NCI-H1436 (cell line): ENCODE results near the gene SRSF7.

Source experiments
- DNase-seq: peaks from one replicate; lab custom pipeline; 2025; lab: John Stamatoyannopoulos, UW

SRSF7 gene

DNA sequence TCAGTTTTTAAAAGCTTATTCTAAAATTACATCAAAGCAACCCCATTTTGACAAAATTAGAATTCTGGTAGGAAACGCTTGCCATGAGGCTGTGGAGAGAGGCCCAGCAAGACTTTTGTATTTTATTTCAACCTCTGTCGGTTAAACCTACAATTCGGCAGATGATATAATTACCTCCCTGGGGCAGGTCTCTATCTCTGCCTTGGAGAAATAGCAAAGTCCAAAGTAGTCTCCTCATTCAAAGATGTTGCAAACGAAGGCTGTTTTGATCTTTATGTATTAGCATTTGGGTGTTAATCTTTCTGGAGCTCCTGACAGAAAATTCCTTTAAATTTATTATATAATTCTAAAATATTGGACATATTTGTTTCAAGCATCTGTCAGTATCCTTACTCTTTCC lies 49.6 kb downstream of the SRSF7 start:
- no peak for DNase-seq

DNA sequence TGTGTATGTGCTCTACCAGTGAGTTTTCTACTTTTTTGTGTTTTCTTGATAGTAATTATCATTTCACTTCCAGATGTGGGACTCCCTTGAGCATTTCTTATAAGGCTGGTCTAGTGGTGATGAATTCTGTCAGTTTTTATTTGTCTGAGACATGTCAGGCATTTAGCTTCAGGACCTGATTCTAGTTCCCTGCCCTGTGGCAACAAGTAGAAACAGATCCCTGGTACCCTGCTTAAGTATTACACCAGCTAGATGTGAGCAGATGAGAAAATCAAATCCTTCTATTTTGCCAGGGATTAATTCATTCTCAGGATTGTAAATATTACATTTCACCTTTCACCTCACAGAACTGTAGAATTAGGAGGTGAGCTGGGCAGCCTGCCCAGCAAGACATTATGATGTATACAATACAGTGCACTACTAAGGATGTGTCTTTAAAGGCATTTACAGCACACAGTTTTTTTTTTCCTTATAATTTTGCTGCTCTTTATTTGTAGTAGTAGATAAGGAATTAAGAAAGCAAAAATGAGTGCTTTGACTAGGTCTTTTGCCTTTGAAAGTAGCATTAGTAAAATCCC lies 50.2 kb downstream of the SRSF7 start:
- DNase-seq, result no peak

DNA sequence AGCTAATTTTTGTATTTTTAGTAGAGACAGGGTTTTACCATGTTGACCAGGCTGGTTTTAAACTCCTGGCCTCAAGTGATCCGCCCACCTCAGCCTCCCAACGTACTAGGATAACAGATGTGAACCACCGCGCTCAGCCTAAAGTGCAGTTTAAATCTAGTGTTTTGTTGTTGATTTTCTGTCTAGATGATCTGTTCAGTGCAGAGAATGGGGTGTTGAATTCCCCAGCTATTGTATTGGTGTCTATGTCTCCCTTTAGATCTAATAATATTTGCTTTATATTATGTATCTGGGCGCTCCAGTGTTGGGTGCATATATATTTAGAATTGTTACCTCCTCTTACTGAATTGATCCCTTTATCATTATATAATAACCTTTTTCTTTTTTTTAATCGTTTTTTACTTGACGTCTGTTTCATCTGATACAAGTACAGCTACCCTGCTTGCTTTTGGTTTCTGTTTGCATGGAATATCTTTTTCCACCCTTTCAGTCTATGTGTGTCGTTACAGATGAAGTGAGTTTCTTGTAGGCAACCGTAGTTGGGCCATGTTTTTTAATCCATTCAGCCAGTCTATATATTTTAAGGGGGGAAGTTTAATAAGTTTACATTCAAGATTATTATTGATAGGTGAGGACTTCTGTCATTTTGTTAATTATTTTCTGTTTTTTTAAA lies 50.9 kb downstream of the SRSF7 start:
- no peak for DNase-seq

DNA sequence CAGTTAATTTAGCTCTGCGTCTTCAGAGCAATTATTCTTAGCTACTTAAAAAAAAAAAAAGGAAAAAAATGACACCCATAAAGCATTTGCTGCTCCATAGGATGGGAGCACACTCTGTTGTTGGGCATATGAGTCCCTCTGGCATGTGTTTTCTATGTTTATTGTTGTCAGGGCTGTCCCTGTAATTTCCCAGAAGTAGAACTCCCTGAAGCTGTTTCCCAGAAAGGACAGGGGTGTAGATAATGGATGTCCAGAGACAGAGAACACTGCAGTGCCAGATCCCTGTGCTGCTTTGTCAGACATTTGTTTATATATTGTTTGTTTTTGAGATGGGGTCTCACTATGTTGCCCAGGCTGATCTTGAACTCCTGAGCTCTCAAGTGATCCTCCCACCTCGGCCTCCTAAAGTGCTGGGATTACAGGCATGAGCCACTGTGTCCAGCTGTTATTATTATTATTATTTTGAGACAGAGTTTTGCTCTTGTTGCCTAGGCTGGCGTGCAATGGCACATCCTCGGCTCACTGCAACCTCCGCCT lies 52.6 kb downstream of the SRSF7 start:
- DNase-seq, result no peak

DNA sequence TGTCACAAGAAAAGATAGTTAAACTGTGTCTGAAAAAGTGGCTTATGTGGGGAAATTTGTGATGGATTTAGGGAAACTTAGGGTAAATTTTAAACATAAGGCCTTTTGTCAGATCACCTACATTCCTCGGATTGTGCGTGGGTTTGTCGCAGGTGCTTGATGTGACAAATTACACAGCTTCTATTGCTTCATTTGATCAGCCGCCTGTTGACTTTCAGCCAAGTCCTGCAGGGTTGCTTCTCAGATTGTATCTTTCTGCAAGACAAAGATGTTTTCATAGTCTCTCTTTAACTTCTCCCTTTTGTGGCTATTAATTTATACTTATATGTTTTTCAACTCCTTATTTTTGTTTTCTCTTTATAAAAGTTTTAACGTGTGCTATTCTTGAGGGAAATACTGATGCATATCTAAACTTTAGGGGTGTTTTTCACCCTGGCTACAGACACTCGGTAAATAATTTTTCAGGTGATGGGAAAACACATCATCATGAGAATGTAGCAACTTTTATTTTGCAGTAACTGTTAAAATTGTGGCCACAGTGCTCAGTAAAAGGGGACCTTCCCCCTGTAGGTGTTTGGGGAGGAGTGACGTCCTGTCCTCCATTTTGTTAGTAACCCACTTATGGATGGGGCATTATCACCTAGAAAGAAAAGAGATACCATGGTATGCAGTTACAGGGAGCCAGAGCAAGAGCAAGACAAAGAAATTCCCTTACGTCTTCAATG lies 53.9 kb downstream of the SRSF7 start:
- DNase-seq, result no peak
